ENCODE results near the gene CACNA1S.

Gene CACNA1S

GRCh38 chr1:201007481-201007880, 104.7 kb downstream of the CACNA1S start:
- DNase-seq = no peak

- DNase-seq = peak; percentile 9
These were observed 105.8 kb downstream of the CACNA1S start for GRCh38 chr1:201006450-201006849.

GRCh38 chr1:201004732-201005131, 107.5 kb downstream of the CACNA1S start:
- no peak for DNase-seq

GRCh38 chr1:201004154-201004553, 108.1 kb downstream of the CACNA1S start:
- no peak for DNase-seq

- DNase-seq = no peak
These were observed 109.7 kb downstream of the CACNA1S start for GRCh38 chr1:201002510-201002909.

- DNase-seq = no peak
These were observed 110.3 kb downstream of the CACNA1S start for GRCh38 chr1:201001962-201002361.

GRCh38 chr1:201000391-201000790, 111.8 kb downstream of the CACNA1S start:
- DNase-seq = no peak

GRCh38 chr1:200999667-201000066, 112.6 kb downstream of the CACNA1S start:
- no peak for DNase-seq

- no peak for DNase-seq
These were observed 113.9 kb downstream of the CACNA1S start for GRCh38 chr1:200998323-200998722.

- peak; percentile 19 for DNase-seq
These were observed 119.7 kb downstream of the CACNA1S start for GRCh38 chr1:200992382-200993048.

- no peak for DNase-seq
These were observed 121.1 kb downstream of the CACNA1S start for GRCh38 chr1:200991097-200991614.

GRCh38 chr1:200990114-200990513, 122.1 kb downstream of the CACNA1S start:
- no peak for DNase-seq

Data from NCI-H146 (cell line).